B cell (primary cell): ENCODE results near the gene PCNX4.

ENCODE experiments used
- CTCF ChIP-seq: fragments of 200-600 bp; IDR thresholded peaks from one replicate; pipeline ENCODE4 v1.8.0; 2022; ENCODE audit warnings: antibody characterized with exemption, mild to moderate bottlenecking
- EZH2 ChIP-seq: IDR thresholded peaks from 2 replicates; pipeline ENCODE4 v1.6.1; 2012; ENCODE audit warnings: borderline replicate concordance, low read depth, mild to moderate bottlenecking, moderate library complexity, low read length; ENCODE audit not compliant: insufficient read depth, poor library complexity, severe bottlenecking

- TF ChIP-seq CTCF (no peak), EZH2 (no peak)
Measured at GRCh38 chr14:60153991-60154390, 62.3 kb downstream of the PCNX4 start.
